Gastroesophageal sphincter (tissue), 3 donors: ENCODE measurements around the gene DIP2C.

ENCODE experiments used
- EP300 ChIP-seq: sonication (generic); formaldehyde crosslinking; IDR thresholded peaks from one replicate; pipeline ENCODE4 v1.6.1; 2017; ENCODE audit warnings: antibody characterized with exemption, mild to moderate bottlenecking
- POLR2AphosphoS5 ChIP-seq: sonication (generic); formaldehyde crosslinking; IDR thresholded peaks from one replicate; pipeline ENCODE4 v1.6.1; 2017; ENCODE audit warnings: antibody characterized with exemption
- TF ChIP-seq, protein P1 (sequence below), 4 experiments: fragments of 200-600 bp in 2 of 4; fragments of 450-650 bp in 2 of 4; sonication (generic) in 1 of 4; IDR thresholded peaks; one replicate each; pipeline ENCODE4 v1.5.1; 2017 to 2019; ENCODE audit warnings: antibody characterized with exemption in 4 of 4, mild to moderate bottlenecking in 2 of 4, moderate library complexity in 2 of 4

DNA sequence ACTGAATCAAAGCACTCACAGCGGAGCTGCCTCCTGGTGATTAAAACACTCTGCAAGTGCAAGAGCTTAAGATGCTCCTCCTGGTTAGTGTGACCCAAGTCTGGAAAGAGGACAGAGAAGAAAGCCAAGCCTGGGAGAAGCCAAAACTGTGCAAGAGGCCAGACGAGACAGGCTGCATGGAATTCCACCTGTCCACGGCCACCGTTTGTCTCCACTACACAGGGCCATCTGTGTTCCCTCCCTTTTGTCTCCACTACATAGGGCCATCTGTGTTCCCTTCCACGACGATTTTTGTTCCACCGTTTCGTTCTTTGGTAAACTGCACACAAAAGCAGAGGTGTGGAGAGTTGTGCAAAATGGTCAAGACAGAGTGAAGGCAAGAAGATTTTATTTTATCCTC lies 233.0 kb downstream of the DIP2C start:
- no peak for TF ChIP-seq POLR2AphosphoS5
- TF ChIP-seq, protein P1, sequence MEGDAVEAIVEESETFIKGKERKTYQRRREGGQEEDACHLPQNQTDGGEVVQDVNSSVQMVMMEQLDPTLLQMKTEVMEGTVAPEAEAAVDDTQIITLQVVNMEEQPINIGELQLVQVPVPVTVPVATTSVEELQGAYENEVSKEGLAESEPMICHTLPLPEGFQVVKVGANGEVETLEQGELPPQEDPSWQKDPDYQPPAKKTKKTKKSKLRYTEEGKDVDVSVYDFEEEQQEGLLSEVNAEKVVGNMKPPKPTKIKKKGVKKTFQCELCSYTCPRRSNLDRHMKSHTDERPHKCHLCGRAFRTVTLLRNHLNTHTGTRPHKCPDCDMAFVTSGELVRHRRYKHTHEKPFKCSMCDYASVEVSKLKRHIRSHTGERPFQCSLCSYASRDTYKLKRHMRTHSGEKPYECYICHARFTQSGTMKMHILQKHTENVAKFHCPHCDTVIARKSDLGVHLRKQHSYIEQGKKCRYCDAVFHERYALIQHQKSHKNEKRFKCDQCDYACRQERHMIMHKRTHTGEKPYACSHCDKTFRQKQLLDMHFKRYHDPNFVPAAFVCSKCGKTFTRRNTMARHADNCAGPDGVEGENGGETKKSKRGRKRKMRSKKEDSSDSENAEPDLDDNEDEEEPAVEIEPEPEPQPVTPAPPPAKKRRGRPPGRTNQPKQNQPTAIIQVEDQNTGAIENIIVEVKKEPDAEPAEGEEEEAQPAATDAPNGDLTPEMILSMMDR (IDR thresholded peaks at IDR 0.05) = no peak
- no peak for TF ChIP-seq EP300
